Activated gamma-delta T cell treated with anti-CD3 and anti-CD28 coated beads, Interleukin-2, amount 50 U/mL, for 16 hours (primary cell): ENCODE results near the gene MGA.

Experiments used
- DNase-seq: peaks from one replicate; pipeline ENCODE4 v3.0.0-alpha.2; 2020; ENCODE audit warnings: low read depth

The MGA gene

GRCh38 chr15:41660235-41661077 is at the start of gene MGA:
MGA (plus strand) TSS chr15:41660405.
- DNase-seq, result peak; percentile 80

- DNase-seq, result no peak
These were observed 39.5 kb upstream of the MGA start for GRCh38 chr15:41620536-41621199.

- DNase-seq, result peak; percentile 66
These were observed 38.7 kb upstream of the MGA start for GRCh38 chr15:41621200-41622193.

- no peak for DNase-seq
These were observed 37.3 kb upstream of the MGA start for GRCh38 chr15:41622901-41623300.

- no peak for DNase-seq
These were observed 33.0 kb upstream of the MGA start for GRCh38 chr15:41627203-41627602.

- DNase-seq, result no peak
These were observed 30.7 kb upstream of the MGA start for GRCh38 chr15:41629463-41629862.

GRCh38 chr15:41629883-41630282 is 30.3 kb upstream of the MGA start:
- DNase-seq, result no peak

GRCh38 chr15:41630616-41631217 is 29.5 kb upstream of the MGA start:
- DNase-seq, result no peak

- no peak for DNase-seq
These were observed 28.2 kb upstream of the MGA start for GRCh38 chr15:41631880-41632470.

- no peak for DNase-seq
These were observed 26.6 kb upstream of the MGA start for GRCh38 chr15:41633609-41634008.

GRCh38 chr15:41634072-41634626 is 26.1 kb upstream of the MGA start:
- no peak for DNase-seq

GRCh38 chr15:41637086-41637485 is 23.1 kb upstream of the MGA start:
- no peak for DNase-seq

- no peak for DNase-seq
These were observed 19.2 kb upstream of the MGA start for GRCh38 chr15:41640985-41641384.

GRCh38 chr15:41647262-41647661 is 12.9 kb upstream of the MGA start:
- no peak for DNase-seq

GRCh38 chr15:41648097-41648496 is 12.1 kb upstream of the MGA start:
- no peak for DNase-seq

- no peak for DNase-seq
These were observed 11.4 kb upstream of the MGA start for GRCh38 chr15:41648770-41649169.

- DNase-seq, result no peak
These were observed 9.4 kb upstream of the MGA start for GRCh38 chr15:41650806-41651205.

- DNase-seq, result no peak
These were observed 8.8 kb upstream of the MGA start for GRCh38 chr15:41651373-41651772.

GRCh38 chr15:41653760-41654159 is 6.4 kb upstream of the MGA start:
- no peak for DNase-seq

- DNase-seq, result no peak
These were observed 4.5 kb upstream of the MGA start for GRCh38 chr15:41655716-41656115.

- no peak for DNase-seq
These were observed 4.0 kb upstream of the MGA start for GRCh38 chr15:41656188-41656587.
